ENCODE data around the gene SLC12A2.

- no peak for TF ChIP-seq CTCF (IDR thresholded peaks at IDR 0.05)
- no peak for TF ChIP-seq POLR2AphosphoS5 (IDR thresholded peaks at IDR 0.05)
- no peak for TF ChIP-seq POLR2A (IDR thresholded peaks at IDR 0.05)
Measured at GRCh38 chr5:128077526-128077925, 6.0 kb upstream of the SLC12A2 start.
